ENCODE data around the gene MCAT.

- TF ChIP-seq, protein P1, sequence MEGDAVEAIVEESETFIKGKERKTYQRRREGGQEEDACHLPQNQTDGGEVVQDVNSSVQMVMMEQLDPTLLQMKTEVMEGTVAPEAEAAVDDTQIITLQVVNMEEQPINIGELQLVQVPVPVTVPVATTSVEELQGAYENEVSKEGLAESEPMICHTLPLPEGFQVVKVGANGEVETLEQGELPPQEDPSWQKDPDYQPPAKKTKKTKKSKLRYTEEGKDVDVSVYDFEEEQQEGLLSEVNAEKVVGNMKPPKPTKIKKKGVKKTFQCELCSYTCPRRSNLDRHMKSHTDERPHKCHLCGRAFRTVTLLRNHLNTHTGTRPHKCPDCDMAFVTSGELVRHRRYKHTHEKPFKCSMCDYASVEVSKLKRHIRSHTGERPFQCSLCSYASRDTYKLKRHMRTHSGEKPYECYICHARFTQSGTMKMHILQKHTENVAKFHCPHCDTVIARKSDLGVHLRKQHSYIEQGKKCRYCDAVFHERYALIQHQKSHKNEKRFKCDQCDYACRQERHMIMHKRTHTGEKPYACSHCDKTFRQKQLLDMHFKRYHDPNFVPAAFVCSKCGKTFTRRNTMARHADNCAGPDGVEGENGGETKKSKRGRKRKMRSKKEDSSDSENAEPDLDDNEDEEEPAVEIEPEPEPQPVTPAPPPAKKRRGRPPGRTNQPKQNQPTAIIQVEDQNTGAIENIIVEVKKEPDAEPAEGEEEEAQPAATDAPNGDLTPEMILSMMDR (IDR thresholded peaks at IDR 0.05; ENCODE audit: extremely low read depth in 1 of 2, insufficient read depth in 1 of 2, low read depth in 1 of 2, low read length in 2 of 2) = no peak
- TF ChIP-seq POLR2A (IDR thresholded peaks at IDR 0.05; ENCODE audit: low read depth, low read length) (no peak), MYC (IDR thresholded peaks at IDR 0.05; ENCODE audit: low read depth, low read length) (no peak)
Observed at GRCh38 chr22:43171607-43172006, 28.4 kb upstream of the MCAT start.

Data from endothelial cell of umbilical vein (primary cell).